DLD1 (cell line): ENCODE results near the gene AK9.
"Not testable (repeated sequence)": the region's sequence is repeated elsewhere in the genome, so short reads cannot be mapped to it uniquely, and the experiment has no call there.

Source experiments
- in situ Hi-C: cut with HindIII; loops from 2 replicates; pipeline ENCODE4 v1.10.0; 2017; ENCODE audit warnings: low sequenced_read_pairs

The AK9 gene

DNA sequence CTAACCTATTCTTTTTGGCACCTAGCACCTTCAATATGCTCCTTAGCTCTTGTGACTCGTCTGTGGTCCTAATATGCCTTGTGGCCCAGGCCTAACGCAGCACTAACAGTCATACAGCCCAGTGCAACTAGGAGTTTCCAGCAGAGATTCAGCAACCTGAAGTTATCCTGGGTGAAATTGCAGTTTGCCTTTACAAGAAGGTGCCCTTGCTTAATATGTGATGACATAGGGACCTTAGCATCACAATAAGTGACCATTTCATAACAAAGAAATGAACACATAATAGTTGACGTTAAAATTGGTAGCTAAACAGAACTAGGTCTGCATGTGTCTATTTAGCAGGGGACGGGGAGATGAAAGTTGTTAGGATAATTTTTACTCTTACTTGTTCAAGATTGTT, 10.2 kb upstream of the AK9 start:
- in situ Hi-C loops, result loop anchor here (5.0 kb wide), 1 partner anchor 346 kb away; no protein-coding TSS in a partner anchor

DNA sequence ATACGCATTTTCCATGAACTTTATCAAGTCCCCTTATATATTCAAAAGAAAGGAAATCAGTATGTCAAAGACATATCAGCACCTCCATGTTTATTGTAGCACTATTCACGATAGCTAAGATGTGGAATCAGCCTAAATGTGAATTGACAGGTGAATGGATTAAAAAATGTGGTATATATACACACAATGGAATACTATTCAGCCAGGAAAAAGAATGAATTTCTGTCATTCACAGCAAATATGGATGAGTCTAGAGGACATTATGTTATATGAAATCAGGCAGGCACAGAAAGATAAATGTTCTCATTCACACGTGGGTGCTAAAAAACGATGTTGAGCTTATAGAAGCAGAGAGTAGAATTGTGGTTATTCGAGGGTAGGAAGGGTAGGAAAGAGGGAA, 5.4 kb upstream of the AK9 start:
- in situ Hi-C loops, result no loop called here

DNA sequence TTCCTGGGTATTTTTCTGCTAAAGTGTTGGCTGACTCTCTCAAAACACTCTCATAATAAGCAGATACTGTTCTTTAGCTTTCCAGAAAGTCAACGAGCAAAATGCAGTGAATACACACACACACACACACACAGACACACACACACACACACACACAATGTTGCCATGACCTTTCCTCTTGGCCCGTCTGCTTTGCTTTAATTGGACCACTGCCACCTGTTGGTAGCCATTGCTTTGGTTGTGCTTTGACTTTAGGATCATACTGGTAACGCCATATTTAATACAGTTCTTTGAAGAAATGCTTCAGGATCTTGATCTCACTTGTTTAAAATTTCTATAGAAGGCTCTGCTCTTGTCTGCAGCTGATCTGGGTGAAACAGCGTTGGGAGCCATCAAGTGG, 4.5 kb upstream of the AK9 start:
- in situ Hi-C loops, result no loop called here

DNA sequence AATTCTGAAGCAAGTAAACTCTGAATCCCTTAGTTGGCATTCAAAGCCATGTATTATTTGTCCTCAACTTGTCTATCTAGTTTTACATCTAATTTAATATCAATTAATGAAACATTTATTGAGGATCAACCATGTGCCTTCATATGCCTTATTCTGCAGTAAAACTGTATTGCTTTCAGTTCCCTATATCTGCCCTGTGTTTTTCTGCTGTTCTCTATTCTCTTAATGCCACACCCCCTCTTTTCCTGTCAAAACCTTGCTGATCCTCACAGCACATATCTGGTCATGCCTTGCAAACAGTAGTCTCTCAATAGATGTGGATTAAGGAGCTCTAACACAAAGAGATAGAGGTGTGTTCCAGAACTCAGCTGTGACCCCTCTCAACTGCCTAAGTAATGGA, 2.1 kb upstream of the AK9 start:
- in situ Hi-C loops, result no loop called here

DNA sequence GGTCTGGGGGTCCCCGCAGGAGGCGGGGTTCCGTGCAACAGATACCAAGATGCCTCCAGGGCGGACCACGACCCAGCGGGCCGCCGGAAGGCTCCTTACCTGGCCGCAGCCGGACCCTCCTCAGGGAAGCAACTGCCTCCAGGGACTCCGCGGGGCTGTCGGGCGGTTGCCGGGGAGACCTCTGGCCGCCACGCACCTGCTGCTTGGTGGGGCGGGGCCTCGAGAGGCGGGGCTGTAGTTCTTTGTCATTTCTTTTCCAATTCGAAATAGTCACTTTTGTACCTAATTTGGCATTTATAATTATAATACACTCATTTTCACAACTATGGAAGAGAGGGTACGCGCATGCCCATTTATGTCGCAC, 647 bp downstream of the AK9 start:
- in situ Hi-C loops, result no loop called here

DNA sequence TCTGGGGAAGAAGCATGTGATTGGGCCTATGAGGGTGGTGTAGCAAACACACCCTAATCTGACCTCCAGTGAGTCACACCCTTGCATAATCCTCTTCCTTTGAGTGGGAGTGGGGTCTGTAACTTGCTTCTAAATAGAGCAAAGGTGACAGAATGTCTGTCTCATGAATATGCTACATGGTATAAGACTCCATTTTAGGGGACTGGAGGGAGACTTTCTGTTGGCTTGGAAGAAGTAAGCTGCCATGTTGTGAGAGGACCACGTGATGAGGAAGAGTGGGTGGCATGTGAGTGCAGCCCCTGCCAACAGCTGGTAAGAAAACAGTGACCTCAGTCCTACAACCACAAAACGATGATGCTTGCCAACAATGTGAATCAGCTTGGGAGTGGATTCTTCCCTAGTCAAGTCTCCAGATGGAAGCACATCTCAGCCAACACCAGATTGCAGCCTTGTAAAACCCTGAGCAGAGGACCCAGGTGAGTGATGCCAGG, 3.7 kb downstream of the AK9 start:
- in situ Hi-C loops, result no loop called here

DNA sequence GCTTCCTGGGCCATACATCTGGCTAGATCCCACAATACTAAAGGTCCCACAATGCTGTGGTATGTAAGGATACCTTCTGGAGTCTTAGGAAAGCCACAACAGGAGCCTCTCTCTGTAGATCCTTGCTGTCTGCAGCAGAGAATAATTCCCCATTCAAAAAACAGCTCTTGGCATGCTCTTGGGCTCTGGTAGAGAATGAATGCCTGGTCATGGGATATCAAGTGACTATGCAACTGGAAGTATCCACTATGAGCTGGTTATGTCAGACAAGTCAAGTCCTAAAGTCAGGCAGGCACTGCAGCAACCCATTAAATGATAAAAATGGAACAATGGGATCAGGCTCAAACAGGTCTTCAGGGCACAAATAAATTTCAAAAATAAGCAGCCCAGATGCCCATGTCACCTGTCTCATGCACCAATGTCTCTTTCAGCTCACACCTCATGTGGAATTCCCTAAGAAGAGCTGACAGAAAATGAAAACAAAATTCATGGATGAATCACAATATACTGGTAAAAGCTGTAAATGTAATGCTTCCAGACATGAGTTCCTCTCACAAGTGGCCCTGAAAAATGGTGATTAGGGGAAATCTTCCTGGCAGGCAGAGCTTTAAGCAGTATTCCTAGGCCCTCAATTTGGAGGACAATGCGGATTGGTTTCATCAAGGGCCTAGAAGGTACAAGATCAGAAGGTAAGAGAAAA, 4.3 kb downstream of the AK9 start:
- in situ Hi-C loops, result no loop called here

DNA sequence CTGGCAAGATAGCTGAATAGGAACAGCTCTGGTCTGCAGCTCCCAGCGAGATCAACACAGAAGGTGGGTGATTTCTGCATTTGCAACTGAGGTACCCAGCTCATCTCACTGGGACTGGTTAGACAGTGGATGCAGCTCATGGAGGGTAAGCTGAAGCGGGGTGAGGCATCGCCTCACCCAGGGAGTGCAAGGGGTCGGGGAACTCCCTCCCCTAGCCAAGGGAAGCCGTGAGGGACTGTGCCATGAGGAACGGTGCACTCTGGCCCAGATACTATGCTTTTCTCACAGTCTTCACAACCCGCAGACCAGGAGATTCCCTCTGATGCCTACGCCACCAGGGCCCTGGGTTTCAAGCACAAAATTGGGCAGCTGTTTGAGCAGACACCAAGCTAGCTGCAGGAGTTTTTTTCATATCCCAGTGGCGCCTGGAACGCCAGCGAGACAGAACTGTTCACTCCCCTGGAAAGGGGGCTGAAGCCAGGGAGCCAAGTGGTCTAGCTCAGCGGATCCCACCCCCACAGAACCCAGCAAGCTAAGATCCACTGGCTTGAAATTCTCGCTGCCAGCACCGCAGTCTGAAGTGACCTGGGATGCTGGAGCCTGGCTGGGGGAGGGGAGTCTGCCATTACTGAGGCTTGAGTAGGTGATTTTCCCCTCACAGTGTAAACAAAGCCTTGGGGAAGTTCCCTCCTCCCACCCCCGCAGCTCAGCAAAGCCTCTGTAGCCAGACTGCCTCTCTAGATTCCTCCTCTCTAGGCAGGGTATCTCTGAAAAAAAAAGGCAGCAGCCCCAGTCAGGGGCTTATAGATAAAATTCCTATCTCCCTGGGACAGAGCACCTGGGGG, 12.1 kb downstream of the AK9 start:
- in situ Hi-C loops, result not testable (repeated sequence)

DNA sequence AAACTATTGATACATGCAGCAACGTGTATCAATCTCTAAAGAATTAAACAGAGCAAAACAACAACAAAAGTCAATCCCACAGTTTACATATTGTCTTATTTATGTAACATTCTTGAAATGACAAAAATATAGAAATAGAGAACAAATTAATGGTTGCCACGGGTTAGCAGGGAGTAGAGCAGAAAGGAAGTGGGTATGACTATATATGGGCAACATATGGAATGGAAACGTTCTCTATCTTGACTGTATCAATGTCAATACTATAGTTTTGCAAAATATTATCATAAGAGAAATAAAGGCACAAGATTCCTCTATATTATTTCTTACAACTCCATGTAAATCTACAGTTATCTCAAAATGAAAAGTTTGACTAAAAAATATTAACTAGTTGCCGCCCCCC, 12.8 kb downstream of the AK9 start:
- in situ Hi-C loops, result no loop called here

DNA sequence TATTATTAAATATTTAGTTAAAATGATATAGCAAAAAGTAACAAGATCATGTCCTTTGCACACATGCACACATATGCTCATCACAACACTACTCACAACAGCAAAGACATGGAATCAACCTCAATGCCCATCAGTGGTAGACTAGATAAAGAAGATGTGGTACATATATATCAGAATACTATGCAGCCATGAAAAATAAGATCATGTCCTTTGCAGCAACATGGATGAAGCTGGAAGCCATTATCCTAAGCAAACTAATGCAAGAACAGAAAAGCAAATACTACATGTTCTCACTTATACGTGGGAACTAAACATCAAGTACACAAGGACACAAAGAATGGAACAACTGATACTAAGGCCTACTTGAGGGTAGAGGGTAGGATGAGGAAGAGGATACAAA, 14.3 kb downstream of the AK9 start:
- in situ Hi-C loops, result no loop called here

DNA sequence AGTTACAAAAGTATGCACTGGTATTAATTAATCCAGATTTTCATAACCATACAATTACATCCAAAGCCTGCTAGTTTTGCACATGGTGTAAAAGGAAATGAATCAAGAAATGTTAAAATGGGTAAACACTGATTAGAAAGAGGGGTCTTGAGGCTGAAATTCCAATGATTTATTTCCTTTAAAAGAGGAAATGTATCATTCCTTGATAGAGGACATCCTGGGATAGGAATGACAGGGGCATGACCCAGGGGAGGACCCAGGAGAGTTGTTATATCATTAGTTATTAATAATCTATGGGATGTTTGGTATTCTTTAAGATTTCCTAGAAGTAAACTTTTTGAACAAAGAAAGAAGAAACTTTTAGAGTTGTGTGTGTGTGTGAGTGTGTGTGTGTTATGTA, 18.2 kb downstream of the AK9 start:
- in situ Hi-C loops, result no loop called here

DNA sequence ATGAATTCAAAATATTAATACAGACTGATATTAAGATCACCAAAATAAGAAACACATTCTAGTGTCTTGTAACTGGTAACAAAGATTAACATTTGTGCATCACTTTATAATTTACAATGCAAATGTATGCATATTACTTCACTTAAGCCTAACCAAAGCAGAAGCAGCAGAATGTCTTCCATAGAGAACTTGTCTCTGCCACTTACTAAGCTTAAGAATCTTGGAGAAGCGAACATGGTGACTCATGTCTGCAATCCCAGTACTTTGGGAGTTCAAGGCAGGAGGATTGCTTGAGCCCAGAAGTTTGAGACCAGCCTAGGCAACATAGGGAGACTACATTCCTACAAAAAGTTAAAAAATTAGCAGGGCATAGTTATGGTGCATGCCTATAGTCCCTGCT, 18.8 kb downstream of the AK9 start:
- in situ Hi-C loops, result no loop called here

DNA sequence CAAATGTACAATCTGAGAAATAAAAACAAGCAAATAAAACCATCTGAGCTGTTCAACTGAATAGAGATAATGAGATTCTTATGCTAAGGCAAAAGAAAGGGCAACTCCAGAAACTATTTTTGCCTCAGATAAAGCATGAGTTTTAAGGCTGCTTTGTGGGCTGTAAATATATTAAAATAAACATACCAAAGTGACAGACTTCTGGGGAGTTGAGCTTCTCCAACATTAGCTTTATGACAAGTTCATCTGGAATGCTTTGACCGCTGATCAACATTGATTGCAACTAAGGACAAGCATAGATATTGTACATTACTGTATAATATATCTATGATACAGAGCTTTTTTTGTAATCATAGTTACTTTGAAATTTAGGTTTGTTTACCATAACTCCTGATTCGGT, 19.3 kb downstream of the AK9 start:
- in situ Hi-C loops, result no loop called here

DNA sequence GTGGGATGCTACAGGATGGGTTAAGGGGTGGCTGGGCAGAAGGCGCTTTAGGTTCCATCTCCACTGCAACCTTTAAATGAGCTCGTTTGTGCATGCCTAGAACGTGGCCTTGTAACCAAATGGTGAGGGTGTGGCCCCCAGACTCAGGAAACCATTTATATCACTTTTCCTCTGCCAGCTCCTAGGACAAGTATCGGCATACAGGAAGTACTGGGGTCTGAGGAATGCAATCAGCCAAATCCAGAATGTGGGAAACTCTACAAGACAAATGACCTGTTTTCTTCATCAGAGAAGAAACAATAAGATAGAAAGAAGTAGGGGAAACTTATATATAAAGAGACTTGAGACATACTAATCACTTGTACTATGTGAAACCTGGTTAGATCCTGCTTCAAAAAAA, 21.2 kb downstream of the AK9 start:
- in situ Hi-C loops, result no loop called here

DNA sequence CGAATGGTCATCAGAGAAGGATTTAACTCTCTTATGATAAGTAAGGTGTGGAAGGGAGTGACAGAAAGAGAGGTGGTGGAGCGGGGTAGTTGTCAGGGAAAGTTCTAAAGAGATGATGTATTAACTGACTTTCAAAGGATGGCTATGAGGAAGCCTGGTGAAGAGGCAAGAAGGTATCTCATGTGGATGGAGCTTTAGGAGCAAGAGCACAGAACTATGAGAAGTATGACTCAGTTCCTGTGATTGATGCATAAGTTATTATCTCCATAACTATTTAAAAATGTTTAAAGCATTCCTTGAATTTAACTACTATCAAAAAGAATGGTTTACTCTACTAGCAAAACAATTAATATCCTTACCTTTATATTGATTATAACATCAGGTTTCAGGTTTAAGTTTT, 28.8 kb downstream of the AK9 start:
- in situ Hi-C loops, result no loop called here

DNA sequence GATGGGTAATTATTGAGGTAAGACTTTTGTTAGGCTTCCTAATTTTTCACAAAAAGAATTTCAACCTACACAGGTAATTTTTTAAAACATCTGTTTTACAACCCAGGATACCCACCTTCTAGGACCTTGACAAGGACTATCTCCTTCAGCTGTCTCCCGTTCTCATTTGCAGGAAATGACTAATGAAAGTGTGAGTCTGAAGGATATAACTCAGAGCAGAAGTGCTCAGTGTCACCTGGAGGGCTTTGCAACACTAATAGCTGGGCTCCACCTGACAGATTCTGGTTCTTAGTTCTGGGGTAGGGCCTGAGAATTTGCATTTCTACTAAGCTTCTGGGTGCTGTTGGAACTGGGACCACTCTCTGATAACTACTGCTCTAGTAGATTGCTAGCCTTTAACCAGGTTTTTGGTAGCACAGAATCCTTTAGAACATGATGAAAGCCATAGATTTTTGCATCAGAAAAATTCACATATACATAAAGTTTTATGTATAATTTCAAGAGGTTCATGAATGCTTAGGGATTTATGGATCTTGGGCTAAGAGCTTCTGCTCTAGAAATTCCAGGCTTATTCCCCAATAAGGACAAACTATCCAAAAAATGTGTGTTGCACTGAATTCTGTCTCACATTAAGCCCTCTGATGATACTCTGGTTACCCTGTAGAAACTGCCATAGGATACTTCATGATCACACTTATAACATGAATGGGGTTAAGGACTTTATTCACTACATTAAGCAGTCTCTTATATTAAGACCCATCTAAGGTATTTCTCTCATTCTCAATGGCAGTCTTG, 30.3 kb downstream of the AK9 start:
- in situ Hi-C loops, result no loop called here

DNA sequence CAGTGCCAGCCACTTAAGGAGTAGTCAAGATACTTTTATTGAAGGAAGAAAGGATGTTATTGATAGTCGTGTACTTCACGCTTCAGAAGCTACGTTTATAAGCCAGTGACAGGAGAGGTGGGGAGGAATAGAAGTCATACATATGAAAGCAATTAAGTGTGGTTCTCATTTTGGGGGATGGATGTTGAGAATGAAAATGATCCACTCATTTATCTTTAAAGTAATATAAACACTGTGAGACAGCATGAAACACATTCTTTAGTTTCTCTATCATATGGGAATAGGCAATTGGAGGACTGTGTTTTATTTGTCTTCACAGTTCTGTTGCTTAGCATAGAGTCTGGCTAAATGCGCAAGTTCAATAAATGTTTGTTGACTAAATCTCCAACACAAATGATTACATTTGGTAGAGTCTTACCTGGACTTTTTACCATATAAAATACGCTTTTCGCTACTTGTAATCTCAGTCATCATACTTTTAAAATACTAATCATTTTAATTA, 35.2 kb downstream of the AK9 start:
- in situ Hi-C loops, result no loop called here

DNA sequence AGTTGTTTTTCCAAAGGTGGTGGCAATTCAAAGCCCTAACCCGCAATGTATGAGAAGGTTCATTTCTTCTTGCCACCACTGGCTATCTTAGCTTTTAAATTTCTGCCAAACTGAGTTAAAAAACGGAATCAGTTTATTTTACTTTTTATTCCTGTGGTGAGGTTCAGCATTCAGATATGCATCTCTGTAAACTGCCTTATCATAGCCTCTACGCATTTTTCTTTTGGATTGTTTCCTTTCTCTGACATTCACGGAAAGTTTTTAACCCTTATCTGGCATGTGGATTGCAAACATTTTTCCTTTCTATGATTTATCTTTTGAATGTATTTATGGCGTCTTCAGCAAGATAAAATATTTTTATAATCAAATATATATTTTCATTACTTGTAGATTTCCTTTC, 37.7 kb downstream of the AK9 start:
- in situ Hi-C loops, result no loop called here

DNA sequence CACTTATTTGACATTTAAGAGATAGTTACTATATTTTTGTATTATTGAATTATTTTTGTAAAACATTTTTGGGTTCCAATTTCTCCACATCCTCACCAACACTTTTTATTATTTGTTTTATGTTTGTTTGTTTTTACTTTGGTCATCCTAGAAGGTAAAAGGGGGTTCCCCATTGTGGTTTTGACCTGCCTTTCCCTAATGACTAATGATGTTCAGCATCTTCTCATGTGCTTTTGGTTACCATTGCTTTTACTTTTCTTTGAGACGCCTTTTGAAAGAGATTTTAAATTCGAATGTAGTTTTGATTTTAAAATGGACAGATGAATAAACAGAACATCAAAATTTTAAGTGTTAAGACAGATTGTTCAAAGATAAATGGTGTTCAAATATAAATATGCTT, 46.9 kb downstream of the AK9 start:
- in situ Hi-C loops, result no loop called here

DNA sequence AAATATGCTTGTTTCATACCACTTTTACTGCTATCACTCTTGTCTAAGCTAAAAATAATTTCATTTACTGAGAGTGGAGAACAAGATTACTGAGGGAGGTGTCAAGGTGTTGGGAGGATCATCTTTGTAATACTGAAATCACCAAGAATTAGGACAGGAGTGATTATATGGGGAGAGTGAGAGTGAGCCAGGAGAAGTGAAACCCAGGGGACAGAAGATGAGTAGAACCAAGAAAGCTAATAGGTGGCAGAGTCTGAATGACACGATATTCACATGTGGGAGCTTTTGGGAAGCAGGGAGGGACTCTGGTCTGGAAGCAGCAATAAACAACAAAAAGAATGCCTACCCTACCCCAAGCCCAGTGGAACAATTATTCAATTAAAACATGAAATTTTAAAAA, 58.6 kb downstream of the AK9 start:
- in situ Hi-C loops, result no loop called here

DNA sequence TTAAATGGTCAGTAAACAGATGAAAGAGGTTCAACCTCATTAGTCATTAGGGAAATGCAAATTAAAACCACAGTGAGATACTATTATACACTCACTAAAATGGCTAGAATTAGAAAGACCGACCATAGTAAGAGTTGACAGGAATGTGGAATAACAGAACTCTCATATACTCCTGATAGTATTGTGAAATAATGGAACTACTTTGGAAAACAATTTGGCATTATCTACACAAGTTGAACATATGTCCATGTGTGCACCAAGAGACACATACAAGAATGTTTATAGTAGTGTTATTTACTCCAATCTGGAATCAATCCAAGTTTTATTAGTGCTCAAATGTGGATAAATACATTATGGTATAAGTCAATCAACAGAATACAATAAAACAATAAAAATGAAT, 59.6 kb downstream of the AK9 start:
- in situ Hi-C loops, result no loop called here
